Astrocyte (in vitro differentiated cells and primary cell): ENCODE data around the gene TMEM272. TPM values are rescaled to one million over a fixed set of nuclear protein-coding genes. Genes with fewer than 3 reads are reported as not detected.

Source experiments
- DNase-seq: peaks from one replicate; pipeline ENCODE4 v3.0.0-alpha.2; 2010; ENCODE audit warnings: low read depth
- FAIRE-seq: peaks from 2 replicates; lab custom pipeline; 2011; peaks lifted over from hg19 to GRCh38; lab: Jason Lieb, UNC
- H2AFZ ChIP-seq: 2 replicates; pipeline ENCODE4 v1.6.0; 2012; ENCODE audit warnings: low read depth, low read length, inconsistent platforms
- H3K27ac ChIP-seq: 2 replicates; pipeline ENCODE4 v1.5.1; 2011; ENCODE audit warnings: low read depth, low read length, inconsistent platforms
- H3K27me3 ChIP-seq: 2 replicates; pipeline ENCODE4 v1.6.0; 2011; ENCODE audit warnings: low read length, inconsistent platforms; ENCODE audit not compliant: insufficient read depth
- H3K36me3 ChIP-seq: 2 replicates; pipeline ENCODE4 v1.5.1; 2011; ENCODE audit warnings: low read length, inconsistent platforms; ENCODE audit not compliant: insufficient read depth
- H3K4me1 ChIP-seq: 2 replicates; pipeline ENCODE4 v1.5.1; 2011; ENCODE audit warnings: low read length, inconsistent platforms; ENCODE audit not compliant: insufficient read depth
- H3K4me2 ChIP-seq: 2 replicates; pipeline ENCODE4 v1.6.0; 2012; ENCODE audit warnings: low read length, inconsistent platforms
- H3K4me3 ChIP-seq: 2 replicates; pipeline ENCODE4 v1.5.1; 2011; ENCODE audit warnings: low read depth, mild to moderate bottlenecking, low read length, inconsistent platforms; ENCODE audit not compliant: insufficient read depth
- H3K79me2 ChIP-seq: 2 replicates; pipeline ENCODE4 v1.6.0; 2012; ENCODE audit warnings: mild to moderate bottlenecking, low read length, inconsistent platforms; ENCODE audit not compliant: insufficient read depth
- H3K9ac ChIP-seq: 2 replicates; pipeline ENCODE4 v1.6.0; 2012; ENCODE audit warnings: mild to moderate bottlenecking, low read length, inconsistent platforms
- H3K9me3 ChIP-seq: 2 replicates; pipeline ENCODE4 v1.5.1; 2012; ENCODE audit warnings: low read depth, mild to moderate bottlenecking, low read length, inconsistent platforms; ENCODE audit not compliant: insufficient read depth
- H4K20me1 ChIP-seq: 2 replicates; pipeline ENCODE4 v1.6.0; 2012; ENCODE audit warnings: low read length, inconsistent platforms; ENCODE audit not compliant: insufficient read depth
- H3K27ac Mint-ChIP-seq: one replicate; pipeline ENCODE4 v1.8.0; 2021; ENCODE audit warnings: mild to moderate bottlenecking, mixed read lengths; ENCODE audit not compliant: unreplicated experiment
- H3K27me3 Mint-ChIP-seq: one replicate; pipeline ENCODE4 v1.8.0; 2021; ENCODE audit warnings: low read depth, mixed read lengths; ENCODE audit not compliant: unreplicated experiment
- H3K36me3 Mint-ChIP-seq: one replicate; pipeline ENCODE4 v1.8.0; 2021; ENCODE audit warnings: low read depth, mixed read lengths; ENCODE audit not compliant: unreplicated experiment
- H3K4me1 Mint-ChIP-seq: one replicate; pipeline ENCODE4 v1.8.0; 2021; ENCODE audit warnings: low read depth, mixed read lengths; ENCODE audit not compliant: unreplicated experiment
- H3K4me3 Mint-ChIP-seq: one replicate; pipeline ENCODE4 v1.8.0; 2021; ENCODE audit warnings: mild to moderate bottlenecking, moderate library complexity, mixed read lengths; ENCODE audit not compliant: unreplicated experiment
- H3K9me3 Mint-ChIP-seq: one replicate; pipeline ENCODE4 v1.8.0; 2021; ENCODE audit warnings: mild to moderate bottlenecking, mixed read lengths; ENCODE audit not compliant: unreplicated experiment
- CTCF ChIP-seq: IDR thresholded peaks from 2 replicates; pipeline ENCODE4 v1.5.1; 2011; ENCODE audit warnings: low read depth, mild to moderate bottlenecking, inconsistent platforms, low read length, moderate library complexity; ENCODE audit not compliant: insufficient read depth
- EZH2 ChIP-seq: IDR thresholded peaks from 2 replicates; pipeline ENCODE4 v1.6.1; 2012; ENCODE audit warnings: mild to moderate bottlenecking, low read length, inconsistent platforms; ENCODE audit not compliant: insufficient read depth
- total RNA-seq: library from RNA; stranded (reverse); gene quantifications from 2 replicates; pipeline ENCODE4 v1.2.1, GENCODE V29; 2021

Gene TMEM272
- total RNA-seq, 1 donor from 2014 or later, result 0.05 TPM

GRCh38 chr13:51873117-51873798 lies 28.3 kb upstream of the TMEM272 start:
- Histone ChIP-seq H3K36me3 (no peaks in the 10 kb centered on the region), H2AFZ (no peak overlapping the region), H3K27me3 (peaks cover 13% of the 10 kb centered on the region), H3K9ac (no peak overlapping the region), H3K9me3 (no peaks in the 10 kb centered on the region), H3K4me1 (no peaks in the 10 kb centered on the region), H3K4me2 (no peak overlapping the region), H3K4me3 (no peak overlapping the region), H4K20me1 (no peaks in the 10 kb centered on the region), H3K27ac (no peak overlapping the region), H3K79me2 (no peaks in the 10 kb centered on the region)
- no peaks in the 10 kb centered on the region for H3K36me3 Mint-ChIP-seq
- H3K27ac Mint-ChIP-seq, result no peak overlapping the region
- peaks cover 2% of the 10 kb centered on the region for H3K9me3 Mint-ChIP-seq
- H3K27me3 Mint-ChIP-seq, result peaks cover 15% of the 10 kb centered on the region
- no peak for FAIRE-seq
- H3K4me1 Mint-ChIP-seq, result no peaks in the 10 kb centered on the region
- DNase-seq, result no peak
- TF ChIP-seq EZH2, result no peak
- TF ChIP-seq CTCF, result no peak
- no peak overlapping the region for H3K4me3 Mint-ChIP-seq

- no peak overlapping the region for H2AFZ ChIP-seq
- no peaks in the 10 kb centered on the region for H4K20me1 ChIP-seq
- no peak for TF ChIP-seq CTCF
- TF ChIP-seq EZH2, result no peak
- no peak overlapping the region for H3K27ac ChIP-seq
- H3K4me1 ChIP-seq, result no peaks in the 10 kb centered on the region
- peaks cover 2% of the 10 kb centered on the region for H3K9me3 Mint-ChIP-seq
- no peaks in the 10 kb centered on the region for H3K9me3 ChIP-seq
- H3K79me2 ChIP-seq, result no peaks in the 10 kb centered on the region
- H3K27ac Mint-ChIP-seq, result no peak overlapping the region
- no peaks in the 10 kb centered on the region for H3K36me3 ChIP-seq
- H3K4me1 Mint-ChIP-seq, result no peaks in the 10 kb centered on the region
- H3K4me2 ChIP-seq, result no peak overlapping the region
- peaks cover 11% of the 10 kb centered on the region for H3K27me3 Mint-ChIP-seq
- no peak for DNase-seq
- no peaks in the 10 kb centered on the region for H3K36me3 Mint-ChIP-seq
- FAIRE-seq, result no peak
- H3K27me3 ChIP-seq, result peaks cover 10% of the 10 kb centered on the region
- no peak overlapping the region for H3K4me3 ChIP-seq
- no peak overlapping the region for H3K9ac ChIP-seq
- H3K4me3 Mint-ChIP-seq, result no peak overlapping the region
These were observed 25.6 kb upstream of the TMEM272 start for GRCh38 chr13:51870616-51871015.

- Histone ChIP-seq H3K4me1 (no peaks in the 10 kb centered on the region), H2AFZ (no peak overlapping the region), H3K9me3 (no peaks in the 10 kb centered on the region), H3K27ac (no peak overlapping the region), H3K79me2 (no peaks in the 10 kb centered on the region), H3K36me3 (no peaks in the 10 kb centered on the region), H3K4me2 (no peak overlapping the region), H4K20me1 (no peaks in the 10 kb centered on the region), H3K4me3 (no peak overlapping the region), H3K9ac (no peak overlapping the region), H3K27me3 (peaks cover 10% of the 10 kb centered on the region)
- H3K27me3 Mint-ChIP-seq, result peaks cover 7% of the 10 kb centered on the region
- TF ChIP-seq EZH2, result no peak
- TF ChIP-seq CTCF, result no peak
- peaks cover 2% of the 10 kb centered on the region for H3K36me3 Mint-ChIP-seq
- DNase-seq (no peak), FAIRE-seq (no peak)
- no peak overlapping the region for H3K4me3 Mint-ChIP-seq
- no peak overlapping the region for H3K27ac Mint-ChIP-seq
- H3K4me1 Mint-ChIP-seq, result no peaks in the 10 kb centered on the region
- peaks cover 2% of the 10 kb centered on the region for H3K9me3 Mint-ChIP-seq
These were observed 24.9 kb upstream of the TMEM272 start for GRCh38 chr13:51869916-51870315.
